T47D (cell line): ENCODE data around the gene EME2.

ENCODE experiments used
- DNase-seq, 2 experiments: peaks; one replicate each; pipeline versions ENCODE4 v3.0.0 to v3.0.0-alpha.2; 2011 to 2012; ENCODE audit warnings: low read depth in 1 of 2, low spot score in 1 of 2
- JUND ChIP-seq: IDR thresholded peaks from 2 replicates; pipeline ENCODE4 v1.6.1; 2012; ENCODE audit warnings: low read depth
- in situ Hi-C: cut with HindIII; loops from 2 replicates; pipeline ENCODE4 v1.10.0; 2016; ENCODE audit warnings: low sequenced_read_pairs, low pct_unique_long_range_greater_than_20kb

The EME2 gene

GRCh38 chr16:1787056-1787321 lies 14.4 kb downstream of the EME2 start:
- in situ Hi-C loops: no loop called here
- no peak for TF ChIP-seq JUND
- no peak for DNase-seq

- no peak for DNase-seq
- in situ Hi-C loops: no loop called here
- TF ChIP-seq JUND: no peak
These were observed 14.9 kb downstream of the EME2 start for GRCh38 chr16:1787322-1788094.

- in situ Hi-C loops: no loop called here
- TF ChIP-seq JUND: no peak
- DNase-seq: no peak
These were observed 15.6 kb downstream of the EME2 start for GRCh38 chr16:1788095-1788707.

- DNase-seq: no peak
- in situ Hi-C loops: no loop called here
- TF ChIP-seq JUND: no peak
These were observed 16.1 kb downstream of the EME2 start for GRCh38 chr16:1788708-1789100.

GRCh38 chr16:1789643-1790045 lies 17.0 kb downstream of the EME2 start:
- no peak for TF ChIP-seq JUND
- in situ Hi-C loops: no loop called here
- DNase-seq: no peak

GRCh38 chr16:1790261-1790610 lies 17.6 kb downstream of the EME2 start:
- TF ChIP-seq JUND: no peak
- in situ Hi-C loops: no loop called here
- DNase-seq: no peak

GRCh38 chr16:1790611-1791255 lies 18.1 kb downstream of the EME2 start:
- DNase-seq: no peak
- in situ Hi-C loops: no loop called here
- no peak for TF ChIP-seq JUND

GRCh38 chr16:1791256-1791942 lies 18.8 kb downstream of the EME2 start:
- no peak for TF ChIP-seq JUND
- no peak for DNase-seq

GRCh38 chr16:1791943-1792812 lies 19.6 kb downstream of the EME2 start:
- no peak for TF ChIP-seq JUND
- DNase-seq: no peak
- in situ Hi-C loops: no loop called here

More at GRCh38 chr16:1791256-1791942, 18.8 kb downstream of the EME2 start:
- in situ Hi-C loops: no loop called here

- in situ Hi-C loops: no loop called here
- DNase-seq: no peak
- TF ChIP-seq JUND: no peak
These were observed 20.4 kb downstream of the EME2 start for GRCh38 chr16:1792836-1793577.

GRCh38 chr16:1793578-1794220 lies 21.1 kb downstream of the EME2 start, which contains the start of gene IGFALS:
TSS of gene IGFALS (minus strand) at chr16:1793705. CDS start at chr16:1793652, 53 bp downstream.
- no peak for TF ChIP-seq JUND
- no peak for DNase-seq
- in situ Hi-C loops: no loop called here
